ENCODE results near the gene PRR5L.

PRR5L gene

DNA sequence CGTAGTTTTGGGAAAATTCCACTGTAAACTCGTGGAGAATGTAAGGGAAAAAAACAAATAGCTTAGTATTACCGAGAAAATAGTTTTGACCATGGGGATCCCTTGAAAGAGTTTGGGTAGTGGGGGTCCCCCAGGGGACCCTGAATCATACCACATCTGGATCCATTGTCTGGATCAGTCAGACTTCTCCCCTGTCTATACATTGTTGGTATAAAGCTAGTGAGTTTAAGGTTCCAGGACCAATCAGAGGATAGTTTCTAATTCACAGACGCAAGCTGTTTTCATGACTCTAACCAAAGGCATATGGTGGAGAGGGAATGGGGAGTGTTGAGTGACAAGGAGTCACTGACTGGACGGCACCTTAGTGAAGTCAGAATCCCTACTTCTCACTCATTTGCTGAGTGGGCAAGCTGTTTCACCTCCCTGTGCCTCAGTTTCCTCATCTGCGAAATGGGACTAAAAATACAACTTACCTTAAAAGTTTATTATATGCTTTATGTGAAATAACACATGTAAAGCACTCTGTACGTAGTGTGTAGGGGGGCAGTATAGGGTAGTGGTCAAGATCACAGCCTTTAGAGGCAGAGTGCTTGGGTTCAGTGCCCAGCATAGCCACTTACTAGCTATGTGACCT is 123.8 kb downstream of the PRR5L start:
- H3K4me3 ChIP-seq (ENCODE audit: low read depth, low read length), result no peak overlapping the region
- POLR2A ChIA-PET, result interaction anchor here (0.8 to 1.8 kb wide), 5 partner anchors 24 to 49 kb away, joined by 3 to 12 read pairs (median 9); no protein-coding TSS in a partner anchor
- no peak for TF ChIP-seq SP7 (tag by site-specific recombination; IDR thresholded peaks at IDR 0.05)
- H3K9me3 ChIP-seq (ENCODE audit: control insufficient read depth, insufficient read depth, low read depth, low read length), result no peaks in the 10 kb centered on the region
- no peak overlapping the region for H3K27ac ChIP-seq (ENCODE audit: extremely low read depth, low read depth, low read length)
- no peaks in the 10 kb centered on the region for H3K36me3 ChIP-seq (ENCODE audit: control insufficient read depth in 2 of 2, insufficient read depth in 1 of 2, low read length in 2 of 2)
- no peaks in the 10 kb centered on the region for H3K4me1 ChIP-seq (ENCODE audit: control insufficient read depth, insufficient read depth, low read length)
- CTCF ChIA-PET, result interaction anchor here (0.9 to 1.9 kb wide), 4 partner anchors 49 to 127 kb away, joined by 3 to 10 read pairs (median 4); no protein-coding TSS in a partner anchor

DNA sequence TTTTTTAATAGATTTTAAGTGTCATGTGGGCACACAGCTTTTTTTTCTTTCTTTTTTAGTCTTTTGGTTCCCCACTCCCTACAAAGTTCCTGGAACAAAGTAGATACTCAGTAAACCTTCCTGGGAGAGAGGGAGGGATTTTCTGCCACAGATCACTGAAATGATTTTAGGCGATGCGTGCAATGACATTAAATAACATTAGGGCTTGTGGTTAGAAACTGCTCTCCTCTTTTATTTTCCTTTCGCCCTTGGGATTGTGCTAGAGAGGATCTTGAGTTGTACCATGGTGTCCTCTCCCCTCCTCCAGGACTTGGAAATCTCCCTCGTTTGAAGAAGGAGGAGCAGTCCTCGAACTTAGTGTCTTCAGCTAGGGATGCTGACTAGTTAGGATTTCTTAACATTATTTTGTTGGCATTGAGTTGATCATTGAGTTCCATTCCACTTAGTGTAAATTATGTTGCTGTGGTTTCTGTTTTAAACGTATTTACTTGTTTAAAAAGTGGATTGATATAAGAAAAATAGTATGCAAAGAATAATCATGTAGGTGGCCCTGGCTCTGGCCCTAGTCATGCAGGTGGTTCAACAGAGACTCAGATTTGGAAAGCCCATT is 125.6 kb downstream of the PRR5L start:
- H3K4me3 ChIP-seq (ENCODE audit: low read depth, low read length), result no peak overlapping the region
- TF ChIP-seq ZNF596 (tag by site-specific recombination; IDR thresholded peaks at IDR 0.05) (no peak), ZNF837 (tag by site-specific recombination; IDR thresholded peaks at IDR 0.05) (no peak), HOXA7 (CRISPR knock-in tag; IDR thresholded peaks at IDR 0.05; ENCODE audit: borderline replicate concordance) (no peak), HOXC10 (CRISPR knock-in tag; IDR thresholded peaks at IDR 0.05) (no peak), ZNF433 (tag by site-specific recombination; IDR thresholded peaks at IDR 0.05; ENCODE audit: low read depth) (no peak), ZNF292 (tag by site-specific recombination; IDR thresholded peaks at IDR 0.05; ENCODE audit: borderline replicate concordance, low read depth) (no peak), ZNF629 (tag by site-specific recombination; IDR thresholded peaks at IDR 0.05) (no peak), KLF10 (tag by site-specific recombination; IDR thresholded peaks at IDR 0.05) (no peak), ZNF37A (tag by site-specific recombination; IDR thresholded peaks at IDR 0.05) (no peak), ZNF654 (tag by site-specific recombination; IDR thresholded peaks at IDR 0.05; ENCODE audit: low read depth) (no peak), KLF9 (tag by site-specific recombination; IDR thresholded peaks at IDR 0.05; ENCODE audit: low read depth) (no peak), GLI4 (tag by site-specific recombination; IDR thresholded peaks at IDR 0.05) (no peak)
- TF ChIP-seq, protein P1, sequence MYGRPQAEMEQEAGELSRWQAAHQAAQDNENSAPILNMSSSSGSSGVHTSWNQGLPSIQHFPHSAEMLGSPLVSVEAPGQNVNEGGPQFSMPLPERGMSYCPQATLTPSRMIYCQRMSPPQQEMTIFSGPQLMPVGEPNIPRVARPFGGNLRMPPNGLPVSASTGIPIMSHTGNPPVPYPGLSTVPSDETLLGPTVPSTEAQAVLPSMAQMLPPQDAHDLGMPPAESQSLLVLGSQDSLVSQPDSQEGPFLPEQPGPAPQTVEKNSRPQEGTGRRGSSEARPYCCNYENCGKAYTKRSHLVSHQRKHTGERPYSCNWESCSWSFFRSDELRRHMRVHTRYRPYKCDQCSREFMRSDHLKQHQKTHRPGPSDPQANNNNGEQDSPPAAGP (tag by site-specific recombination; IDR thresholded peaks at IDR 0.05), result no peak
- TF ChIP-seq, protein P2, sequence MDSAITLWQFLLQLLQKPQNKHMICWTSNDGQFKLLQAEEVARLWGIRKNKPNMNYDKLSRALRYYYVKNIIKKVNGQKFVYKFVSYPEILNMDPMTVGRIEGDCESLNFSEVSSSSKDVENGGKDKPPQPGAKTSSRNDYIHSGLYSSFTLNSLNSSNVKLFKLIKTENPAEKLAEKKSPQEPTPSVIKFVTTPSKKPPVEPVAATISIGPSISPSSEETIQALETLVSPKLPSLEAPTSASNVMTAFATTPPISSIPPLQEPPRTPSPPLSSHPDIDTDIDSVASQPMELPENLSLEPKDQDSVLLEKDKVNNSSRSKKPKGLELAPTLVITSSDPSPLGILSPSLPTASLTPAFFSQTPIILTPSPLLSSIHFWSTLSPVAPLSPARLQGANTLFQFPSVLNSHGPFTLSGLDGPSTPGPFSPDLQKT (IDR thresholded peaks at IDR 0.05; ENCODE audit: borderline replicate concordance, low read depth, low read length), result no peak
- TF ChIP-seq, protein P3, sequence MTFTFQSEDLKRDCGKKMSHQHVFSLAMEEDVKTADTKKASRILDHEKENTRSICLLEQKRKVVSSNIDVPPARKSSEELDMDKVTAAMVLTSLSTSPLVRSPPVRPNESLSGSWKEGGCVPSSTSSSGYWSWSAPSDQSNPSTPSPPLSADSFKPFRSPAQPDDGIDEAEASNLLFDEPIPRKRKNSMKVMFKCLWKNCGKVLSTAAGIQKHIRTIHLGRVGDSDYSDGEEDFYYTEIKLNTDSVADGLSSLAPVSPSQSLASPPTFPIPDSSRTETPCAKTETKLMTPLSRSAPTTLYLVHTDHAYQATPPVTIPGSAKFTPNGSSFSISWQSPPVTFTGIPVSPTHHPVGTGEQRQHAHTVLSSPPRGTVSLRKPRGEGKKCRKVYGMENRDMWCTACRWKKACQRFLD (tag by site-specific recombination; IDR thresholded peaks at IDR 0.05), result no peak
- TF ChIP-seq, protein P4, sequence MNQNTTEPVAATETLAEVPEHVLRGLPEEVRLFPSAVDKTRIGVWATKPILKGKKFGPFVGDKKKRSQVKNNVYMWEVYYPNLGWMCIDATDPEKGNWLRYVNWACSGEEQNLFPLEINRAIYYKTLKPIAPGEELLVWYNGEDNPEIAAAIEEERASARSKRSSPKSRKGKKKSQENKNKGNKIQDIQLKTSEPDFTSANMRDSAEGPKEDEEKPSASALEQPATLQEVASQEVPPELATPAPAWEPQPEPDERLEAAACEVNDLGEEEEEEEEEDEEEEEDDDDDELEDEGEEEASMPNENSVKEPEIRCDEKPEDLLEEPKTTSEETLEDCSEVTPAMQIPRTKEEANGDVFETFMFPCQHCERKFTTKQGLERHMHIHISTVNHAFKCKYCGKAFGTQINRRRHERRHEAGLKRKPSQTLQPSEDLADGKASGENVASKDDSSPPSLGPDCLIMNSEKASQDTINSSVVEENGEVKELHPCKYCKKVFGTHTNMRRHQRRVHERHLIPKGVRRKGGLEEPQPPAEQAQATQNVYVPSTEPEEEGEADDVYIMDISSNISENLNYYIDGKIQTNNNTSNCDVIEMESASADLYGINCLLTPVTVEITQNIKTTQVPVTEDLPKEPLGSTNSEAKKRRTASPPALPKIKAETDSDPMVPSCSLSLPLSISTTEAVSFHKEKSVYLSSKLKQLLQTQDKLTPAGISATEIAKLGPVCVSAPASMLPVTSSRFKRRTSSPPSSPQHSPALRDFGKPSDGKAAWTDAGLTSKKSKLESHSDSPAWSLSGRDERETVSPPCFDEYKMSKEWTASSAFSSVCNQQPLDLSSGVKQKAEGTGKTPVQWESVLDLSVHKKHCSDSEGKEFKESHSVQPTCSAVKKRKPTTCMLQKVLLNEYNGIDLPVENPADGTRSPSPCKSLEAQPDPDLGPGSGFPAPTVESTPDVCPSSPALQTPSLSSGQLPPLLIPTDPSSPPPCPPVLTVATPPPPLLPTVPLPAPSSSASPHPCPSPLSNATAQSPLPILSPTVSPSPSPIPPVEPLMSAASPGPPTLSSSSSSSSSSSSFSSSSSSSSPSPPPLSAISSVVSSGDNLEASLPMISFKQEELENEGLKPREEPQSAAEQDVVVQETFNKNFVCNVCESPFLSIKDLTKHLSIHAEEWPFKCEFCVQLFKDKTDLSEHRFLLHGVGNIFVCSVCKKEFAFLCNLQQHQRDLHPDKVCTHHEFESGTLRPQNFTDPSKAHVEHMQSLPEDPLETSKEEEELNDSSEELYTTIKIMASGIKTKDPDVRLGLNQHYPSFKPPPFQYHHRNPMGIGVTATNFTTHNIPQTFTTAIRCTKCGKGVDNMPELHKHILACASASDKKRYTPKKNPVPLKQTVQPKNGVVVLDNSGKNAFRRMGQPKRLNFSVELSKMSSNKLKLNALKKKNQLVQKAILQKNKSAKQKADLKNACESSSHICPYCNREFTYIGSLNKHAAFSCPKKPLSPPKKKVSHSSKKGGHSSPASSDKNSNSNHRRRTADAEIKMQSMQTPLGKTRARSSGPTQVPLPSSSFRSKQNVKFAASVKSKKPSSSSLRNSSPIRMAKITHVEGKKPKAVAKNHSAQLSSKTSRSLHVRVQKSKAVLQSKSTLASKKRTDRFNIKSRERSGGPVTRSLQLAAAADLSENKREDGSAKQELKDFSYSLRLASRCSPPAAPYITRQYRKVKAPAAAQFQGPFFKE (tag by site-specific recombination; IDR thresholded peaks at IDR 0.05; ENCODE audit: borderline replicate concordance), result no peak
- no peaks in the 10 kb centered on the region for H3K36me3 ChIP-seq (ENCODE audit: control insufficient read depth in 2 of 2, insufficient read depth in 1 of 2, low read length in 2 of 2)
- H3K27ac ChIP-seq (ENCODE audit: extremely low read depth, low read depth, low read length), result no peak overlapping the region
- H3K9me3 ChIP-seq (ENCODE audit: control insufficient read depth, insufficient read depth, low read depth, low read length), result no peaks in the 10 kb centered on the region
- H3K4me1 ChIP-seq (ENCODE audit: control insufficient read depth, insufficient read depth, low read length), result no peaks in the 10 kb centered on the region
- ChIA-PET CTCF (interaction anchor here (0.8 kb wide), 1 partner anchor 53 kb away, joined by 3 read pairs; no protein-coding TSS in a partner anchor), POLR2A (interaction anchor here (0.6 to 1.8 kb wide), 5 partner anchors 25 to 48 kb away, joined by 3 to 12 read pairs (median 9); no protein-coding TSS in a partner anchor)

All from HEK293 (cell line).